H1 (cell line): ENCODE results near the gene CHI3L1. TPM values are rescaled to one million over a fixed set of nuclear protein-coding genes. Genes with fewer than 3 reads are reported as not detected.

Experiments
- CTCF ChIA-PET: fragments of 300-600 bp; sonication (Branson Sonifier 250); formaldehyde crosslinking; loops from one replicate; lab custom pipeline; 2021; ENCODE audit not compliant: partially characterized antibody; lab: Charles Lee
- POLR2A ChIA-PET: fragments of 300-600 bp; sonication (Branson Sonifier 250); formaldehyde crosslinking; loops from one replicate; lab custom pipeline; 2021; ENCODE audit warnings: inconsistent platforms; ENCODE audit not compliant: partially characterized antibody; lab: Charles Lee
- DNase-seq, 2 experiments: peaks; one replicate each; pipeline versions ENCODE4 v3.0.0 to v3.0.0-alpha.2; 2010 to 2022; ENCODE audit warnings: low spot score in 2 of 2, low read depth in 1 of 2, mixed read lengths in 1 of 2
- FAIRE-seq: peaks from 2 replicates; lab custom pipeline; 2011; peaks lifted over from hg19 to GRCh38; lab: Jason Lieb, UNC
- H2AFZ ChIP-seq: 2 replicates; pipeline ENCODE4 v1.8.1; 2012; ENCODE audit warnings: low read length, inconsistent platforms
- H2AK5ac ChIP-seq: 2 replicates; pipeline ENCODE4 v1.6.1; 2013; ENCODE audit warnings: low read depth, low read length
- H2BK120ac ChIP-seq: replicated peaks from 2 replicates; pipeline ENCODE3; 2013; ENCODE audit warnings: low read depth, low read length, inconsistent platforms
- H2BK12ac ChIP-seq: 2 replicates; pipeline ENCODE4 v1.6.1; 2013; ENCODE audit warnings: low read depth, low read length
- H2BK15ac ChIP-seq: 2 replicates; pipeline ENCODE4 v1.6.1; 2013; ENCODE audit warnings: low read length
- H2BK20ac ChIP-seq: 2 replicates; pipeline ENCODE4 v1.6.1; 2013; ENCODE audit warnings: low read length
- H2BK5ac ChIP-seq: 2 replicates; pipeline ENCODE4 v1.6.1; 2013; ENCODE audit warnings: low read depth, low read length
- H3K14ac ChIP-seq: 2 replicates; pipeline ENCODE4 v1.6.1; 2013; ENCODE audit warnings: inconsistent platforms; ENCODE audit not compliant: insufficient read length
- H3K18ac ChIP-seq: 2 replicates; pipeline ENCODE4 v1.6.1; 2013; ENCODE audit warnings: low read length; ENCODE audit errors: extremely low read depth
- H3K23ac ChIP-seq: 2 replicates; pipeline ENCODE4 v1.6.1; 2013; ENCODE audit warnings: inconsistent platforms; ENCODE audit not compliant: insufficient read length
- H3K23me2 ChIP-seq: 2 replicates; pipeline ENCODE4 v1.6.1; 2013; ENCODE audit warnings: low read depth, low read length
- H3K27ac ChIP-seq: 2 replicates; pipeline ENCODE4 v1.6.1; 2011; ENCODE audit warnings: low read depth, low read length, inconsistent platforms
- H3K27me3 ChIP-seq, 4 experiments: replicated peaks in 1 of 4; 1 replicate in 1 of 4; 2 replicates in 3 of 4; pipeline versions ENCODE4 v1.6.1 to v1.8.1; 2011 to 2013; ENCODE audit warnings: low read length in 3 of 4, mild to moderate bottlenecking in 3 of 4, inconsistent platforms in 2 of 4, mixed read lengths in 2 of 4, moderate library complexity in 1 of 4; ENCODE audit not compliant: control insufficient read depth in 3 of 4, insufficient read depth in 3 of 4; ENCODE audit errors: extremely low read depth in 1 of 4
- H3K36me3 ChIP-seq, 4 experiments: 2 replicates each; pipeline versions ENCODE4 v1.6.1 to v1.8.1; 2011 to 2013; ENCODE audit warnings: mild to moderate bottlenecking in 4 of 4, low read length in 3 of 4, moderate library complexity in 2 of 4, control low read depth in 1 of 4, inconsistent platforms in 1 of 4; ENCODE audit not compliant: insufficient read depth in 4 of 4, control insufficient read depth in 2 of 4
- H3K4ac ChIP-seq: replicated peaks from 2 replicates; pipeline ENCODE3; 2013; ENCODE audit warnings: low read length, low read depth, mixed read lengths, inconsistent platforms; ENCODE audit not compliant: insufficient read length
- H3K4me1 ChIP-seq, 4 experiments: replicated peaks in 1 of 4; 1 replicate in 1 of 4; 2 replicates in 3 of 4; pipeline versions ENCODE4 v1.6.1 to v1.8.1; 2011 to 2013; ENCODE audit warnings: low read length in 3 of 4, inconsistent platforms in 2 of 4, mixed read lengths in 1 of 4; ENCODE audit not compliant: insufficient read depth in 4 of 4, control insufficient read depth in 3 of 4
- H3K4me2 ChIP-seq, 2 experiments: 2 replicates each; pipeline versions ENCODE4 v1.6.1 to v1.8.1; 2011 to 2013; ENCODE audit warnings: low read depth in 2 of 2, low read length in 2 of 2, control low read depth in 1 of 2, inconsistent platforms in 1 of 2, mild to moderate bottlenecking in 1 of 2; ENCODE audit not compliant: insufficient read depth in 1 of 2
- H3K4me3 ChIP-seq, 4 experiments: fragments of 200-600, 300-600 bp in 1 of 4; sonication (generic), shearing (Covaris generic), sonication (Bioruptor Twin) in 1 of 4; 2 replicates each; pipeline versions ENCODE4 v1.5.1 to v1.8.1; 2011 to 2016; ENCODE audit warnings: low read length in 4 of 4, low read depth in 3 of 4, control low read depth in 2 of 4, inconsistent platforms in 2 of 4, mild to moderate bottlenecking in 2 of 4, mixed read lengths in 1 of 4, moderate library complexity in 1 of 4; ENCODE audit not compliant: insufficient read depth in 2 of 4; ENCODE audit errors: extremely low read depth in 1 of 4
- H3K56ac ChIP-seq: replicated peaks from 2 replicates; pipeline ENCODE3; 2013; ENCODE audit warnings: low read depth, mild to moderate bottlenecking, mixed read lengths, low read length, inconsistent platforms; ENCODE audit not compliant: insufficient read length
- H3K79me1 ChIP-seq: 2 replicates; pipeline ENCODE4 v1.6.1; 2013; ENCODE audit warnings: low read depth, low read length, control low read depth
- H3K79me2 ChIP-seq, 2 experiments: 2 replicates each; pipeline versions ENCODE4 v1.6.1 to v1.8.1; 2012 to 2013; ENCODE audit warnings: low read length in 2 of 2, mild to moderate bottlenecking in 2 of 2, inconsistent platforms in 1 of 2; ENCODE audit not compliant: insufficient read depth in 2 of 2, control insufficient read depth in 1 of 2
- H3K9ac ChIP-seq, 4 experiments: replicated peaks in 1 of 4; 1 replicate in 1 of 4; 2 replicates in 3 of 4; pipeline versions ENCODE4 v1.6.1 to v1.8.1; 2011 to 2013; ENCODE audit warnings: low read depth in 3 of 4, low read length in 3 of 4, control low read depth in 2 of 4, mild to moderate bottlenecking in 2 of 4, moderate library complexity in 2 of 4, inconsistent platforms in 1 of 4; ENCODE audit errors: extremely low read depth in 1 of 4
- H3K9me3 ChIP-seq, 2 experiments: 2 replicates each; pipeline versions ENCODE4 v1.6.1 to v1.8.1; 2012 to 2013; ENCODE audit warnings: mild to moderate bottlenecking in 2 of 2, moderate library complexity in 2 of 2, control low read depth in 1 of 2, inconsistent platforms in 1 of 2, low read depth in 1 of 2, low read length in 1 of 2, mixed read lengths in 1 of 2; ENCODE audit not compliant: insufficient read depth in 2 of 2
- H4K20me1 ChIP-seq, 2 experiments: replicated peaks in 1 of 2; 2 replicates each; pipeline versions ENCODE3 to v1.8.1; 2011 to 2013; ENCODE audit warnings: inconsistent platforms in 2 of 2, low read length in 2 of 2, mild to moderate bottlenecking in 1 of 2; ENCODE audit not compliant: insufficient read depth in 2 of 2, control insufficient read depth in 1 of 2
- H4K5ac ChIP-seq: 2 replicates; pipeline ENCODE4 v1.6.1; 2013; ENCODE audit warnings: low read length, low read depth, mixed read lengths, inconsistent platforms; ENCODE audit not compliant: insufficient read length
- H4K8ac ChIP-seq: 2 replicates; pipeline ENCODE4 v1.8.0; 2013; ENCODE audit warnings: mild to moderate bottlenecking, moderate library complexity, low read length, inconsistent platforms; ENCODE audit not compliant: insufficient read depth; ENCODE audit errors: extremely low read depth
- H4K91ac ChIP-seq: replicated peaks from 2 replicates; pipeline ENCODE3; 2013; ENCODE audit warnings: low read length, mixed read lengths, inconsistent platforms; ENCODE audit not compliant: insufficient read length
- JUND ChIP-seq: IDR thresholded peaks from 2 replicates; pipeline ENCODE4 v1.6.1; 2011; ENCODE audit warnings: mild to moderate bottlenecking, improper control_type of control experiment, low read length
- WGBS, 2 experiments: shearing (Covaris generic) in 1 of 2; methylation state at CpG; one replicate each; pipeline versions ENCODE4 v1.1.6 to v1.1.7; 2013 to 2015; ENCODE audit warnings: low lambda C conversion rate in 2 of 2, mixed read lengths in 2 of 2, inconsistent platforms in 1 of 2, low coverage in 1 of 2, missing lambda C conversion rate in 1 of 2; ENCODE audit not compliant: insufficient replicate concordance in 2 of 2, insufficient coverage in 1 of 2, insufficient read length in 1 of 2; ENCODE audit errors: extremely low coverage in 1 of 2, missing lambda C conversion rate in 1 of 2; 5-methylcytosine and 5-hydroxymethylcytosine counted together
- polyA plus RNA-seq, 7 experiments: library from polyadenylated mRNA; depleted of rRNA in 3 of 7; stranded (reverse) in 5 of 7; unstranded in 2 of 7; fragments of >200 nt in 5 of 7; fragments of 200-250 nt in 2 of 7; gene quantifications; 1 replicate in 5 of 7; 2 replicates in 1 of 7; 4 replicates in 1 of 7; pipeline versions ENCODE4 v1.2.1 to v1.2.3, GENCODE V29; 2011 to 2013; ENCODE audit warnings: missing spikeins in 2 of 7, mixed read lengths in 2 of 7
- total RNA-seq: library from RNA; stranded (reverse); fragmentation: NEBNext Ultra II Directional; extraction: Animal tissue kit (Norgen Biotek cat#: 25700); gene quantifications from 2 replicates; pipeline ENCODE4 v1.2.1, GENCODE V29; 2021

Gene CHI3L1
- total and polyA plus RNA-seq, 2 of the 8 experiments (the other 6 are each of a cell fraction or from before 2014, with no cell fraction given) = 1.0 TPM; not detected in 1

- Histone ChIP-seq H3K56ac (no peak overlapping the region), H3K23me2 (no peaks in the 10 kb centered on the region), H4K91ac (no peak overlapping the region), H2BK20ac (no peak overlapping the region), H4K8ac (no peak overlapping the region), H2AK5ac (no peak overlapping the region), H2BK15ac (no peak overlapping the region), H2BK12ac (no peak overlapping the region), H3K9me3 (no peaks in the 10 kb centered on the region), H3K4me2 (no peak overlapping the region), H3K79me1 (no peaks in the 10 kb centered on the region), H4K20me1 (no peaks in the 10 kb centered on the region), H3K4me3 (no peak overlapping the region), H3K27ac (no peak overlapping the region)
- WGBS, 2 experiments = 91% methylated on average over 3 of the region's 3 CpGs; no CpG with 5 or more reads in 1 of the 2 experiments
- TF ChIP-seq JUND = no peak
- TF ChIP-seq, all 59 proteins: peak for 0
- Histone ChIP-seq H4K5ac (no peak overlapping the region), H3K4me1 (peaks cover 0 to 3% (median 0%) of the 10 kb centered on the region in 4 experiments; a peak in 1 of 7 replicates), H3K27me3 (no peaks in the 10 kb centered on the region; a peak in 1 of 7 replicates), H3K79me2 (no peaks in the 10 kb centered on the region), H2AFZ (no peak overlapping the region), H3K23ac (no peak overlapping the region), H2BK120ac (no peak overlapping the region), H3K4ac (no peak overlapping the region), H3K18ac (no peak overlapping the region), H3K9ac (no peak overlapping the region), H3K36me3 (no peaks in the 10 kb centered on the region), H3K14ac (no peak overlapping the region), H2BK5ac (no peak overlapping the region)
- CTCF ChIA-PET = interaction anchor here (0.7 to 6.7 kb wide), 14 partner anchors 8 to 545 kb away, joined by 3 to 55 read pairs (median 5); partner anchors contain the start of genes ADORA1 and MYOG
- POLR2A ChIA-PET = no interaction called here
- DNase-seq (no peak), FAIRE-seq (no peak)
Measured at GRCh38 chr1:203199002-203199401, 12.5 kb upstream of the CHI3L1 start.
